K562 (cell line): ENCODE data around the gene ACTN4. TPM values are rescaled to one million over a fixed set of nuclear protein-coding genes. Genes with fewer than 3 reads are reported as not detected.

Source experiments
- CBFA2T2 ChIP-seq: fragments of 450-650 bp; conservative IDR thresholded peaks from 2 replicates; pipeline ENCODE4 v1.6.1; 2017; ENCODE audit warnings: mild to moderate bottlenecking
- CREM ChIP-seq: IDR thresholded peaks from 2 replicates; pipeline ENCODE4 v1.6.1; 2014; ENCODE audit warnings: antibody characterized with exemption, low read depth
- EGR1 ChIP-seq: fragments of 450-650 bp; conservative IDR thresholded peaks from 2 replicates; pipeline ENCODE4 v1.6.1; 2017; ENCODE audit warnings: mild to moderate bottlenecking
- FOXK1 ChIP-seq: sonication (generic); formaldehyde crosslinking; IDR thresholded peaks from 2 replicates; pipeline ENCODE4 v1.8.0; 2022; ENCODE audit warnings: missing genetic modification reagents, mild to moderate bottlenecking, borderline replicate concordance
- HNRNPH1 ChIP-seq: fragments of 200-400 bp; formaldehyde crosslinking; optimal IDR thresholded peaks from 2 replicates; pipeline ENCODE3; 2017; ENCODE audit warnings: low read depth, mild to moderate bottlenecking, low read length, moderate library complexity
- RBM34 ChIP-seq: fragments of 200-400 bp; formaldehyde crosslinking; IDR thresholded peaks from 2 replicates; pipeline ENCODE4 v1.6.1; 2018; ENCODE audit warnings: low read length, borderline replicate concordance; ENCODE audit not compliant: insufficient read depth
- SMARCC2 ChIP-seq: fragments of 450-650 bp; IDR thresholded peaks from 2 replicates; pipeline ENCODE4 v1.6.1; 2017; ENCODE audit warnings: antibody characterized with exemption, moderate library complexity, mild to moderate bottlenecking, low read depth
- TCF3 ChIP-seq: sonication (generic); formaldehyde crosslinking; IDR thresholded peaks from 2 replicates; pipeline ENCODE4 v1.4.0; 2020; ENCODE audit warnings: mild to moderate bottlenecking, missing genetic modification reagents
- ZC3H8 ChIP-seq: fragments of 450-650 bp; IDR thresholded peaks from 2 replicates; pipeline ENCODE4 v1.6.1; 2017
- ZFPM2 ChIP-seq: fragments of 250-450 bp; sonication (Bioruptor Pico); IDR thresholded peaks from 2 replicates; pipeline ENCODE4 v1.5.1; 2022; ENCODE audit warnings: mild to moderate bottlenecking
- ZNF699 ChIP-seq: fragments of 250-450 bp; sonication (Bioruptor Pico); IDR thresholded peaks from 2 replicates; pipeline ENCODE4 v1.8.0; 2021; ENCODE audit warnings: mild to moderate bottlenecking, moderate library complexity; ENCODE audit not compliant: insufficient replicate concordance
- polyA plus RNA-seq, 8 experiments: library from polyadenylated mRNA; depleted of rRNA in 4 of 8; stranded (reverse) in 5 of 8; unstranded in 3 of 8; fragments of >200 nt; fragmentation: Nextera tagmentation in 2 of 8; fragmentation: Illumina TruSeq in 1 of 8; extraction: Ambion mirVana in 2 of 8; extraction: Trizol in 1 of 8; gene quantifications; 2 replicates each; pipeline versions ENCODE4 v1.2.1 to v1.2.3, GENCODE V29; 2011 to 2014; ENCODE audit warnings: inconsistent platforms in 1 of 8, missing spikeins in 1 of 8
- total RNA-seq, 7 experiments: library from RNA; depleted of rRNA in 6 of 7; stranded (reverse); fragments of >200 nt in 6 of 7; fragmentation: Illumina TruSeq in 2 of 7; extraction: Trizol in 2 of 7; gene quantifications; 2 replicates each; pipeline versions ENCODE4 v1.2.1 to v1.2.3, GENCODE V29; 2011 to 2021; ENCODE audit warnings: low replicate concordance in 1 of 7
- TF ChIP-seq, protein P1 (sequence below): fragments of 450-650 bp; formaldehyde crosslinking; IDR thresholded peaks from 2 replicates; pipeline ENCODE4 v1.4.0; 2022; ENCODE audit warnings: missing genetic modification characterization
- TF ChIP-seq, protein P2 (sequence below): fragments of 450-650 bp; IDR thresholded peaks from 2 replicates; pipeline ENCODE4 v1.7.1; 2018; ENCODE audit warnings: mild to moderate bottlenecking, low read depth; ENCODE audit not compliant: partially characterized antibody
- TF ChIP-seq, protein P3 (sequence below): fragments of 450-650 bp; IDR thresholded peaks from 2 replicates; pipeline ENCODE4 v1.6.1; 2018; ENCODE audit warnings: mild to moderate bottlenecking, low read depth; ENCODE audit not compliant: partially characterized antibody
- TF ChIP-seq, protein P4 (sequence below): fragments of 450-650 bp; IDR thresholded peaks from 2 replicates; pipeline ENCODE4 v1.6.1; 2016; ENCODE audit warnings: antibody characterized with exemption
- TF ChIP-seq, protein P5 (sequence below), 2 experiments: fragments of 450-650 bp; IDR thresholded peaks; 2 replicates each; pipeline ENCODE4 v1.6.1; 2016

Gene ACTN4
- total and polyA plus RNA-seq, 9 of the 15 experiments (the other 6 are each of a cell fraction or from before 2014, with no cell fraction given), result 3.1 to 385 (median 125) TPM

DNA sequence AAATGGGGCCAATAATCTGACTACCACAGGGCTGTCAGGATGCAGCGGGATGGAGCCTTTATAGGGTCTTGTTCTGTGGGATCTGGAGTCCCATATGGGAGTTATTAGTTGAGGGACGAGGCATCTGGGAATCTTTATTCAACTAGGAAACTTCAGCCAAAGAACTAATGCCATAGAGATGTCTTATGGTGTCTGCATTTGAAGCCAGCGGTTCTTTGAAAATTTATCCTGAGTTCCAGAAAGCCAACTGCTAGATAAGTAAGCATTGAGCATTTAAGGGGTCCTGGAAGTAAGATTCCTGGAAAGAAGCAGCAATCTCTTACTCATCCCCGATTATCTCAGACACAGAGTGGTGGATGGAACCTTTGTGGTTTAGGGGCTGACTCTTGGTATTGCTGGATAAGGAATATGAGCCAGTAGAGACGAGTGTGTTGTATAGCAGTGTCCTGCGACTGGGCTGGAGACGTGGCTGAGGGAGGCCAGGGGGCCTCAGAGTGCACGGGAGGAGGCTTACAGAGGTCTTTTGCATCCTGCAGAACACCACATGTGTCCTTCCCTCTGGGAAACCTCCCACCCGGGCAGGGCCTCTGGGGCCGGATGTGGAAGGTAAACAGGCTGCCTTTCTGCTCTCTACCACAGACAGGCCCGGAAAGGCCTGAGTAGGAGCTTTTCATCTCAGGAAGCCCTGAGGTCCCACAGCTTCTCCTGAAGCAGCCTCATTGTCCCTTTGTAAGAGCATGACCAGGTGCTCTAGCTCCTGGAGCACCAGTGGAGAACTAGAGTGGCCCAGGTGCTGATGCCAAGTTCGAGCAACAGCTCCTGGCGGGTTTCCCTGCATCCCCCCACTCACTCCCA is 28.8 kb downstream of the ACTN4 start (continued):
- TF ChIP-seq, protein P1, sequence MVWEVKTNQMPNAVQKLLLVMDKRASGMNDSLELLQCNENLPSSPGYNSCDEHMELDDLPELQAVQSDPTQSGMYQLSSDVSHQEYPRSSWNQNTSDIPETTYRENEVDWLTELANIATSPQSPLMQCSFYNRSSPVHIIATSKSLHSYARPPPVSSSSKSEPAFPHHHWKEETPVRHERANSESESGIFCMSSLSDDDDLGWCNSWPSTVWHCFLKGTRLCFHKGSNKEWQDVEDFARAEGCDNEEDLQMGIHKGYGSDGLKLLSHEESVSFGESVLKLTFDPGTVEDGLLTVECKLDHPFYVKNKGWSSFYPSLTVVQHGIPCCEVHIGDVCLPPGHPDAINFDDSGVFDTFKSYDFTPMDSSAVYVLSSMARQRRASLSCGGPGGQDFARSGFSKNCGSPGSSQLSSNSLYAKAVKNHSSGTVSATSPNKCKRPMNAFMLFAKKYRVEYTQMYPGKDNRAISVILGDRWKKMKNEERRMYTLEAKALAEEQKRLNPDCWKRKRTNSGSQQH (CRISPR knock-in tag), result peak; percentile 87; the same call in 1 of the 2 replicates
- TF ChIP-seq TCF3 (CRISPR knock-in tag), result peak; percentile 99
- TF ChIP-seq RBM34, result no peak
- TF ChIP-seq SMARCC2, result peak; percentile 99
- TF ChIP-seq EGR1, result peak; percentile 67
- TF ChIP-seq, protein P2, sequence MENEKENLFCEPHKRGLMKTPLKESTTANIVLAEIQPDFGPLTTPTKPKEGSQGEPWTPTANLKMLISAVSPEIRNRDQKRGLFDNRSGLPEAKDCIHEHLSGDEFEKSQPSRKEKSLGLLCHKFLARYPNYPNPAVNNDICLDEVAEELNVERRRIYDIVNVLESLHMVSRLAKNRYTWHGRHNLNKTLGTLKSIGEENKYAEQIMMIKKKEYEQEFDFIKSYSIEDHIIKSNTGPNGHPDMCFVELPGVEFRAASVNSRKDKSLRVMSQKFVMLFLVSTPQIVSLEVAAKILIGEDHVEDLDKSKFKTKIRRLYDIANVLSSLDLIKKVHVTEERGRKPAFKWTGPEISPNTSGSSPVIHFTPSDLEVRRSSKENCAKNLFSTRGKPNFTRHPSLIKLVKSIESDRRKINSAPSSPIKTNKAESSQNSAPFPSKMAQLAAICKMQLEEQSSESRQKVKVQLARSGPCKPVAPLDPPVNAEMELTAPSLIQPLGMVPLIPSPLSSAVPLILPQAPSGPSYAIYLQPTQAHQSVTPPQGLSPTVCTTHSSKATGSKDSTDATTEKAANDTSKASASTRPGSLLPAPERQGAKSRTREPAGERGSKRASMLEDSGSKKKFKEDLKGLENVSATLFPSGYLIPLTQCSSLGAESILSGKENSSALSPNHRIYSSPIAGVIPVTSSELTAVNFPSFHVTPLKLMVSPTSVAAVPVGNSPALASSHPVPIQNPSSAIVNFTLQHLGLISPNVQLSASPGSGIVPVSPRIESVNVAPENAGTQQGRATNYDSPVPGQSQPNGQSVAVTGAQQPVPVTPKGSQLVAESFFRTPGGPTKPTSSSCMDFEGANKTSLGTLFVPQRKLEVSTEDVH, result peak; percentile 57
- TF ChIP-seq, protein P3, sequence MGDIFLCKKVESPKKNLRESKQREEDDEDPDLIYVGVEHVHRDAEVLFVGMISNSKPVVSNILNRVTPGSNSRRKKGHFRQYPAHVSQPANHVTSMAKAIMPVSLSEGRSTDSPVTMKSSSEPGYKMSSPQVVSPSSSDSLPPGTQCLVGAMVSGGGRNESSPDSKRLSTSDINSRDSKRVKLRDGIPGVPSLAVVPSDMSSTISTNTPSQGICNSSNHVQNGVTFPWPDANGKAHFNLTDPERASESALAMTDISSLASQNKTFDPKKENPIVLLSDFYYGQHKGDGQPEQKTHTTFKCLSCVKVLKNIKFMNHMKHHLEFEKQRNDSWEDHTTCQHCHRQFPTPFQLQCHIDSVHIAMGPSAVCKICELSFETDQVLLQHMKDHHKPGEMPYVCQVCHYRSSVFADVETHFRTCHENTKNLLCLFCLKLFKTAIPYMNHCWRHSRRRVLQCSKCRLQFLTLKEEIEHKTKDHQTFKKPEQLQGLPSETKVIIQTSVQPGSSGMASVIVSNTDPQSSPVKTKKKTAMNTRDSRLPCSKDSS, result no peak
- TF ChIP-seq ZFPM2 (CRISPR knock-in tag), result no peak
- TF ChIP-seq, protein P4, sequence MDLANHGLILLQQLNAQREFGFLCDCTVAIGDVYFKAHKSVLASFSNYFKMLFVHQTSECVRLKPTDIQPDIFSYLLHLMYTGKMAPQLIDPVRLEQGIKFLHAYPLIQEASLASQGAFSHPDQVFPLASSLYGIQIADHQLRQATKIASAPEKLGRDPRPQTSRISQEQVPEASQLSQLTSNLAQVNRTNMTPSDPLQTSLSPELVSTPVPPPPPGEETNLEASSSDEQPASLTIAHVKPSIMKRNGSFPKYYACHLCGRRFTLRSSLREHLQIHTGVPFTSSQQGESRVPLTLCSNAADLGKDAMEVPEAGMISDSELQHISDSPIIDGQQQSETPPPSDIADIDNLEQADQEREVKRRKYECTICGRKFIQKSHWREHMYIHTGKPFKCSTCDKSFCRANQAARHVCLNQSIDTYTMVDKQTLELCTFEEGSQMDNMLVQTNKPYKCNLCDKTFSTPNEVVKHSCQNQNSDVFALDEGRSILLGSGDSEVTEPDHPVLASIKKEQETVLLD, result peak; percentile 89
- peak; percentile 98 for TF ChIP-seq CBFA2T2
- TF ChIP-seq, protein P5, sequence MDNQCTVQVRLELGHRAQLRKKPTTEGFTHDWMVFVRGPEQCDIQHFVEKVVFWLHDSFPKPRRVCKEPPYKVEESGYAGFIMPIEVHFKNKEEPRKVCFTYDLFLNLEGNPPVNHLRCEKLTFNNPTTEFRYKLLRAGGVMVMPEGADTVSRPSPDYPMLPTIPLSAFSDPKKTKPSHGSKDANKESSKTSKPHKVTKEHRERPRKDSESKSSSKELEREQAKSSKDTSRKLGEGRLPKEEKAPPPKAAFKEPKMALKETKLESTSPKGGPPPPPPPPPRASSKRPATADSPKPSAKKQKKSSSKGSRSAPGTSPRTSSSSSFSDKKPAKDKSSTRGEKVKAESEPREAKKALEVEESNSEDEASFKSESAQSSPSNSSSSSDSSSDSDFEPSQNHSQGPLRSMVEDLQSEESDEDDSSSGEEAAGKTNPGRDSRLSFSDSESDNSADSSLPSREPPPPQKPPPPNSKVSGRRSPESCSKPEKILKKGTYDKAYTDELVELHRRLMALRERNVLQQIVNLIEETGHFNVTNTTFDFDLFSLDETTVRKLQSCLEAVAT (IDR thresholded peaks at IDR 0.05), result peak; percentile 56 to 99; a peak in 3 of 4 replicates
- TF ChIP-seq FOXK1 (CRISPR knock-in tag), result peak; percentile 90; the same call in 1 of the 2 replicates
- no peak for TF ChIP-seq ZC3H8
- no peak for TF ChIP-seq HNRNPH1
- TF ChIP-seq ZNF699 (CRISPR knock-in tag), result no peak
- peak; percentile 77 for TF ChIP-seq CREM
